Keratinocyte (primary cell): ENCODE measurements around the gene BNC1.

Experiments used
- EZH2 ChIP-seq: IDR thresholded peaks from one replicate; pipeline ENCODE4 v1.6.1; 2012; ENCODE audit warnings: inconsistent platforms, mild to moderate bottlenecking, low read length, moderate library complexity
- TF ChIP-seq, protein P1 (sequence below), 3 experiments: IDR thresholded peaks in 1 of 3; conservative IDR thresholded peaks in 1 of 3; optimal IDR thresholded peaks in 1 of 3; 2 replicates in 2 of 3; 3 replicates in 1 of 3; pipeline versions ENCODE3 to v1.5.1; 2011; ENCODE audit warnings: low read length in 3 of 3, mild to moderate bottlenecking in 3 of 3, moderate library complexity in 2 of 3, control low read depth in 1 of 3, inconsistent platforms in 1 of 3; ENCODE audit not compliant: insufficient read depth in 2 of 3; ENCODE audit errors: extremely low read depth in 1 of 3

DNA sequence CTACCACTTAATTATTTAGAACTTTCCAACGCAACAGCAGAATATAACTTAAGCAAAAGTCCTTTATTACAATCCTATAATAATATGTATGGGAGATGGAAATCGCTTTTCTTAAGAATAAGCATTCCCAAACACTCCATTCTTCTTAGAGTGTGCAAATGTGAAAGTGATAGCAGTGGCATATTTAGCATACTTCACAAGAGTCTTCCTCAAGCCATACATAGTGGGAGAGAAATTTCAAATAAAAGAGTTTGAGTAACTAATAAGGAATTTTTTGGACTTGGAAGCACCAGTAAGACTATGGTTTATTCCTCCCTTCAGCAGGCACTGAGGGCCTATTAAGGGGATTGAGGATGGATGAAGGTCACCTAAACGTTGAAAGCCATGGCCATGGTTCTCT, 22.1 kb upstream of the BNC1 start:
- TF ChIP-seq, protein P1, sequence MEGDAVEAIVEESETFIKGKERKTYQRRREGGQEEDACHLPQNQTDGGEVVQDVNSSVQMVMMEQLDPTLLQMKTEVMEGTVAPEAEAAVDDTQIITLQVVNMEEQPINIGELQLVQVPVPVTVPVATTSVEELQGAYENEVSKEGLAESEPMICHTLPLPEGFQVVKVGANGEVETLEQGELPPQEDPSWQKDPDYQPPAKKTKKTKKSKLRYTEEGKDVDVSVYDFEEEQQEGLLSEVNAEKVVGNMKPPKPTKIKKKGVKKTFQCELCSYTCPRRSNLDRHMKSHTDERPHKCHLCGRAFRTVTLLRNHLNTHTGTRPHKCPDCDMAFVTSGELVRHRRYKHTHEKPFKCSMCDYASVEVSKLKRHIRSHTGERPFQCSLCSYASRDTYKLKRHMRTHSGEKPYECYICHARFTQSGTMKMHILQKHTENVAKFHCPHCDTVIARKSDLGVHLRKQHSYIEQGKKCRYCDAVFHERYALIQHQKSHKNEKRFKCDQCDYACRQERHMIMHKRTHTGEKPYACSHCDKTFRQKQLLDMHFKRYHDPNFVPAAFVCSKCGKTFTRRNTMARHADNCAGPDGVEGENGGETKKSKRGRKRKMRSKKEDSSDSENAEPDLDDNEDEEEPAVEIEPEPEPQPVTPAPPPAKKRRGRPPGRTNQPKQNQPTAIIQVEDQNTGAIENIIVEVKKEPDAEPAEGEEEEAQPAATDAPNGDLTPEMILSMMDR (optimal IDR thresholded peaks at IDR 0.05 in 1 of 3, IDR thresholded peaks at IDR 0.05 in 1 of 3, conservative IDR thresholded peaks at IDR 0.05 in 1 of 3; ENCODE audit: extremely low read depth in 1 of 3, insufficient read depth in 2 of 3, low read length in 3 of 3), result no peak
- no peak for TF ChIP-seq EZH2
